Measurements from ENCODE around the gene PDE9A. TPM values are rescaled to one million over a fixed set of nuclear protein-coding genes. Genes with fewer than 3 reads are reported as not detected.

The PDE9A gene
- total RNA-seq, 1 experiment from 2014 or later, result 31.9 TPM

- Mint-ChIP-seq H3K27me3 (ENCODE audit: low read depth) (no peaks in the 10 kb centered on the region), H3K36me3 (ENCODE audit: insufficient read depth in 1 of 3, low read depth in 3 of 3) (peaks cover 39 to 48% (median 42%) of the 10 kb centered on the region in 3 experiments), H3K27ac (peak overlapping the region in 2 of 3 experiments; percentile 25 to 77; a peak in 2 of 7 replicates), H3K4me1 (no peaks in the 10 kb centered on the region), H3K4me3 (no peak overlapping the region), H3K9me3 (peaks cover 0 to 3% of the 10 kb centered on the region in 2 experiments; a peak in 2 of 5 replicates)
- peak; percentile 19 for DNase-seq
- no peaks in the 10 kb centered on the region for H3K4me1 ChIP-seq (ENCODE audit: insufficient read depth, low read length)
- H3K27ac ChIP-seq (ENCODE audit: insufficient read length, low read depth, low read length), result no peak overlapping the region
- H3K23me2 ChIP-seq (ENCODE audit: insufficient read length, low read depth, low read length, poor library complexity, severe bottlenecking), result no peaks in the 10 kb centered on the region
- H2BK12ac ChIP-seq (ENCODE audit: insufficient read length, low read depth, low read length), result no peak overlapping the region
- no peak overlapping the region for H2BK5ac ChIP-seq (ENCODE audit: insufficient read length, low read length)
- no peak overlapping the region for H3T11ph ChIP-seq (ENCODE audit: low read length)
- no peaks in the 10 kb centered on the region for H4K20me1 ChIP-seq (ENCODE audit: control insufficient read depth, insufficient read depth, insufficient read length)
- H2BK120ac ChIP-seq (ENCODE audit: low read depth, low read length, poor library complexity, severe bottlenecking), result no peak overlapping the region
- H4K91ac ChIP-seq (ENCODE audit: insufficient read length, low read depth, low read length), result no peak overlapping the region
- no peak overlapping the region for H4K8ac ChIP-seq (replicated peaks; ENCODE audit: insufficient read length, low read depth, low read length)
- no peak overlapping the region for H2AFZ ChIP-seq (ENCODE audit: low read length)
- H3K56ac ChIP-seq (ENCODE audit: insufficient read length, low read depth, low read length), result no peak overlapping the region
- H3K4ac ChIP-seq (ENCODE audit: low read depth, low read length), result no peak overlapping the region
- H4K5ac ChIP-seq (ENCODE audit: insufficient read length, low read depth, low read length), result no peak overlapping the region
- H2BK15ac ChIP-seq (ENCODE audit: low read depth, low read length), result no peak overlapping the region
- no peak for TF ChIP-seq CTCF (conservative IDR thresholded peaks at IDR 0.05)
- H2AK5ac ChIP-seq (ENCODE audit: insufficient read length, low read length), result no peak overlapping the region
- H3K27me3 ChIP-seq (ENCODE audit: insufficient read depth, low read length), result no peaks in the 10 kb centered on the region
- H3K14ac ChIP-seq (ENCODE audit: insufficient read depth, low read length), result no peak overlapping the region
- H3K9ac ChIP-seq (ENCODE audit: extremely low read depth, insufficient read length, low read length), result no peak overlapping the region
- H3K4me2 ChIP-seq (ENCODE audit: insufficient read depth, insufficient read length, low read length), result no peak overlapping the region
- H2BK20ac ChIP-seq (ENCODE audit: low read depth, low read length, poor library complexity, severe bottlenecking), result no peak overlapping the region
- no CpG with 5 or more reads among the region's 9 CpGs for WGBS (ENCODE audit: extremely low coverage, insufficient read length, low lambda C conversion rate)
- H3K18ac ChIP-seq (ENCODE audit: insufficient read length, low read depth, low read length), result no peak overlapping the region
- H3K79me2 ChIP-seq (ENCODE audit: insufficient read depth, low read length), result no peaks in the 10 kb centered on the region
- no peaks in the 10 kb centered on the region for H3K79me1 ChIP-seq (ENCODE audit: insufficient read depth, low read depth, low read length, poor library complexity, severe bottlenecking)
- no peaks in the 10 kb centered on the region for H3K9me3 ChIP-seq (ENCODE audit: control insufficient read depth, low read depth, low read length)
- H3K23ac ChIP-seq (ENCODE audit: insufficient read length, low read depth, low read length), result no peak overlapping the region
Measured at GRCh38 chr21:42696501-42697040, 43.1 kb downstream of the PDE9A start.
